K562 (cell line): Measurements from ENCODE around the gene MDK.

Experiments
- CBX1 ChIP-seq: sonication (generic); IDR thresholded peaks from 2 replicates; pipeline ENCODE4 v1.6.1; 2016; ENCODE audit warnings: antibody characterized with exemption, low read depth, mild to moderate bottlenecking
- EP300 ChIP-seq: IDR thresholded peaks from 2 replicates; pipeline ENCODE4 v1.6.1; 2012; ENCODE audit warnings: low read length, improper control_type of control experiment
- EZH2 ChIP-seq: IDR thresholded peaks from 2 replicates; pipeline ENCODE4 v1.6.1; 2012; ENCODE audit warnings: low read depth, mild to moderate bottlenecking, inconsistent platforms, low read length, borderline replicate concordance
- FOXA3 ChIP-seq, 2 experiments: fragments of 450-650 bp in 1 of 2; sonication (generic) in 1 of 2; formaldehyde crosslinking; IDR thresholded peaks in 1 of 2; conservative IDR thresholded peaks in 1 of 2; 2 replicates each; pipeline versions ENCODE4 v1.4.0 to v1.8.0; 2020 to 2022; ENCODE audit warnings: mild to moderate bottlenecking in 2 of 2, missing genetic modification reagents in 1 of 2
- JUN ChIP-seq, 2 experiments: sonication (generic) in 1 of 2; formaldehyde crosslinking in 1 of 2; IDR thresholded peaks; 2 replicates each; pipeline versions ENCODE4 v1.6.1 to v1.8.0; 2012 to 2022; ENCODE audit warnings: borderline replicate concordance in 2 of 2, mild to moderate bottlenecking in 2 of 2, improper control_type of control experiment in 1 of 2, low read depth in 1 of 2, low read length in 1 of 2, missing genetic modification reagents in 1 of 2
- PHB2 ChIP-seq: fragments of 450-650 bp; IDR thresholded peaks from 2 replicates; pipeline ENCODE4 v1.6.1; 2017; ENCODE audit warnings: low read depth
- PTBP1 ChIP-seq: fragments of 200-400 bp; formaldehyde crosslinking; IDR thresholded peaks from 2 replicates; pipeline ENCODE4 v1.6.1; 2017; ENCODE audit warnings: low read depth, low read length
- TAF1 ChIP-seq: IDR thresholded peaks from 2 replicates; pipeline ENCODE4 v1.6.1; 2011; ENCODE audit warnings: mild to moderate bottlenecking, low read length, moderate library complexity; ENCODE audit not compliant: insufficient read depth, control insufficient read depth, severe bottlenecking; ENCODE audit errors: extremely low read depth
- TF ChIP-seq, protein P1 (sequence below), 3 experiments: IDR thresholded peaks in 2 of 3; conservative IDR thresholded peaks in 1 of 3; 2 replicates each; pipeline ENCODE4 v1.5.1; 2011 to 2012; ENCODE audit warnings: low read length in 3 of 3, mild to moderate bottlenecking in 3 of 3, control low read depth in 2 of 3, improper control_type of control experiment in 1 of 3, inconsistent platforms in 1 of 3, low read depth in 1 of 3, mixed read lengths in 1 of 3, moderate library complexity in 1 of 3; ENCODE audit not compliant: insufficient read depth in 2 of 3

DNA sequence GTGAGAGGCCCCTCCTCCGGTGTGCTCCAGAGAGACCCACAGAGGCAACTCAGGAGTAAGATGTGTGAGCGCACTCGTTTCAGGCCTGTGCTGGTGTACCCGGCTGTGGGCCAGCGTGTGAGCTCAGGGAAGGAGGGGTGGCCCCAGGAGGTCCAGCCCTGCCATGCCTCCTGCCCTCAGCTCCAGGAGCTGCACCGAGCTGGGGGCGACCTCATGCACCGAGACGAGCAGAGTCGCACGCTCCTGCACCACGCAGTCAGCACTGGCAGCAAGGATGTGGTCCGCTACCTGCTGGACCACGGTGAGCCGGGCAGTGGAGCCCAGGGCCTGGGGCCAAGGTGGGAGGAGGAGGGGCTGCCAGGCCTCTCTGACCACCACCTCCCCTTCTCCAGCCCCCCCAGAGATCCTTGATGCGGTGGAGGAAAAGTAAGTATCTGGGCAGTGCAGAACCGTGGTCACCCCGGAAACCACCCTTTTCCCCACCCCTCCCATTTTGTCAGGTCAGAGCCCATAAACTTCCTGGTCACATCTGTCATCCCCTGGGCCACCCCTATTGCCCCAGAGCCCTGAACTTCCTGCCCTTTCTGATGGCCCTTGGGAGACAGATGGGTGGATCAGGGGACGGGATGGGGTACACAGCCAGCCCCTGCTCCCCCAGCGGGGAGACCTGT, 2.5 kb upstream of the MDK start:
- TF ChIP-seq CBX1: no peak
- TF ChIP-seq TAF1: no peak
- TF ChIP-seq PTBP1: no peak
- no peak for TF ChIP-seq EP300
- no peak for TF ChIP-seq EZH2
- no peak for TF ChIP-seq JUN (IDR thresholded peaks at IDR 0.05; ENCODE audit: borderline replicate concordance, low read depth, low read length)
- TF ChIP-seq JUN (CRISPR knock-in tag; IDR thresholded peaks at IDR 0.05; ENCODE audit: borderline replicate concordance): no peak
- TF ChIP-seq, protein P1, sequence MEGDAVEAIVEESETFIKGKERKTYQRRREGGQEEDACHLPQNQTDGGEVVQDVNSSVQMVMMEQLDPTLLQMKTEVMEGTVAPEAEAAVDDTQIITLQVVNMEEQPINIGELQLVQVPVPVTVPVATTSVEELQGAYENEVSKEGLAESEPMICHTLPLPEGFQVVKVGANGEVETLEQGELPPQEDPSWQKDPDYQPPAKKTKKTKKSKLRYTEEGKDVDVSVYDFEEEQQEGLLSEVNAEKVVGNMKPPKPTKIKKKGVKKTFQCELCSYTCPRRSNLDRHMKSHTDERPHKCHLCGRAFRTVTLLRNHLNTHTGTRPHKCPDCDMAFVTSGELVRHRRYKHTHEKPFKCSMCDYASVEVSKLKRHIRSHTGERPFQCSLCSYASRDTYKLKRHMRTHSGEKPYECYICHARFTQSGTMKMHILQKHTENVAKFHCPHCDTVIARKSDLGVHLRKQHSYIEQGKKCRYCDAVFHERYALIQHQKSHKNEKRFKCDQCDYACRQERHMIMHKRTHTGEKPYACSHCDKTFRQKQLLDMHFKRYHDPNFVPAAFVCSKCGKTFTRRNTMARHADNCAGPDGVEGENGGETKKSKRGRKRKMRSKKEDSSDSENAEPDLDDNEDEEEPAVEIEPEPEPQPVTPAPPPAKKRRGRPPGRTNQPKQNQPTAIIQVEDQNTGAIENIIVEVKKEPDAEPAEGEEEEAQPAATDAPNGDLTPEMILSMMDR (IDR thresholded peaks at IDR 0.05 in 2 of 3, conservative IDR thresholded peaks at IDR 0.05 in 1 of 3; ENCODE audit: insufficient read depth in 2 of 3, low read depth in 1 of 3, low read length in 3 of 3): no peak
- no peak for TF ChIP-seq FOXA3 (CRISPR knock-in tag; conservative IDR thresholded peaks at IDR 0.05 in 1 of 2, IDR thresholded peaks at IDR 0.05 in 1 of 2)
- TF ChIP-seq PHB2: no peak
